ENCODE measurements around the gene NAA80.
A peak's percentile ranks its signal among the peaks of the same experiment; 100 is the strongest.
"Not testable (repeated sequence)": the region's sequence is repeated elsewhere in the genome, so short reads cannot be mapped to it uniquely, and the experiment has no call there.

The NAA80 gene

GRCh38 chr3:50288387-50289007, 10.7 kb downstream of the NAA80 start:
- no peak for DNase-seq

- DNase-seq: no peak
Measured at GRCh38 chr3:50287262-50287661, 11.9 kb downstream of the NAA80 start.

- DNase-seq: no peak
Measured at GRCh38 chr3:50286322-50287227, 12.6 kb downstream of the NAA80 start.

- not testable (repeated sequence) for DNase-seq
Measured at GRCh38 chr3:50284121-50284520, 15.1 kb downstream of the NAA80 start.

- no peak for DNase-seq
Measured at GRCh38 chr3:50279255-50280016, 19.8 kb downstream of the NAA80 start.

- no peak for DNase-seq
Measured at GRCh38 chr3:50278880-50279224, 20.4 kb downstream of the NAA80 start, which contains the start of gene LSMEM2. Gene LSMEM2, plus strand, starts transcription at chr3:50279087. Its CDS starts 27 bp downstream, at chr3:50279114.

GRCh38 chr3:50278123-50278879, 20.9 kb downstream of the NAA80 start:
- DNase-seq: no peak

GRCh38 chr3:50276762-50277101, 22.5 kb downstream of the NAA80 start:
- no peak for DNase-seq

GRCh38 chr3:50275996-50276761, 23.0 kb downstream of the NAA80 start:
- DNase-seq: no peak

- no peak for DNase-seq
Measured at GRCh38 chr3:50275141-50275995, 23.8 kb downstream of the NAA80 start.

- peak; percentile 74 for DNase-seq
Measured at GRCh38 chr3:50274371-50275104, 24.7 kb downstream of the NAA80 start.

- no peak for DNase-seq
Measured at GRCh38 chr3:50273689-50274065, 25.5 kb downstream of the NAA80 start.

- DNase-seq: peak; percentile 84
Measured at GRCh38 chr3:50272911-50273688, 26.1 kb downstream of the NAA80 start.

- not testable (repeated sequence) for DNase-seq
Measured at GRCh38 chr3:50272538-50272910, 26.7 kb downstream of the NAA80 start.

- DNase-seq: no peak
Measured at GRCh38 chr3:50271314-50271936, 27.8 kb downstream of the NAA80 start.

- DNase-seq: no peak
Measured at GRCh38 chr3:50270422-50271224, 28.6 kb downstream of the NAA80 start.

- no peak for DNase-seq
Measured at GRCh38 chr3:50269977-50270413, 29.2 kb downstream of the NAA80 start.

- DNase-seq: no peak
Measured at GRCh38 chr3:50269460-50269859, 29.7 kb downstream of the NAA80 start.
